HG02938 (cell line): ENCODE data around the gene CABLES1.
"Not testable (repeated sequence)": the region's sequence is repeated elsewhere in the genome, so short reads cannot be mapped to it uniquely, and the experiment has no call there.

ENCODE experiments used
- ATAC-seq: cut with Tn5 transposase; IDR thresholded peaks from one replicate; pipeline ENCODE4 v1.9.1; 2021; ENCODE audit warnings: mild to moderate bottlenecking, moderate library complexity; ENCODE audit not compliant: unreplicated experiment

Gene CABLES1

DNA sequence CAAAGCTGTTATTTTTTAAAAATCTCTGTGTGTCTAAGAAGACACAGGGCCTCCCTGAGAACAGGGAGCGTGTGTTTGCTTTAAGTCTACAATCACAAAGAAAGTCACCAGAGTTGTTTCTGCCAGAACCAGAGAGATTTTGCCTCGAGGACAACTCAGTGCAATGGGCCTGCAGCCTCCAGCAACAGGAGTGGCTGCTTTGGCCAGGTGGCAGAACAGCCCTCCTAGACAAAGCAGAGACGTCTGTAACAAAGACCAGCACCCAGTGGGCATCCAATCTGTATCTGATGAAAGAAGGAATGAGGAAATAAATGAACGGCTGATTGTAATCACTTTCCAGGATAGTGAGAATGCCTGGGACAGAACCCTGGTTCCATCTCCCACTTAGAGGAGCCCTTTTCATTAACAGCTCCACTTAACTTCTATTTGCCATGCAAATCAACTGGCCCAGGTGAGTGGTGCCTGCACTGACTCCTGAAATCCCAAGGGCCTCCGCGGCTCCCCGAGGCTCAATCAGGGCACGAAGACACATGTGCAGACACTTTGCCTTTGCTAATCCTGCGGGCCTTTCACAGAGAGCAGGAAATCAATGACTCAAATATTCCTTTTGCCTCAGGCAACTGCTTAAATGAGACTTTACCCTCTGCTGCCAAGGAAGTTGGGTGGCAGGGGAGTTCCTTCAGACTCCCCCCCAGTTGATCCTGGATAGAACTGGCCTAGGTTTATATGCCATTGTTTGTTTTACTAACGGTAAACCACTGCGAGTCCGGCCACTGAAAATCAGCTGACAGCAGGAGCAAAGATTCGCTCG is 146.5 kb downstream of the CABLES1 start:
- ATAC-seq: no peak

GRCh38 chr18:23282437-23282781 is 147.1 kb downstream of the CABLES1 start:
- ATAC-seq: no peak

GRCh38 chr18:23283916-23284430 is 148.7 kb downstream of the CABLES1 start:
- peak; percentile 92 for ATAC-seq

- ATAC-seq: no peak
Observed at GRCh38 chr18:23284629-23285028, 149.3 kb downstream of the CABLES1 start.

- not testable (repeated sequence) for ATAC-seq
Observed at GRCh38 chr18:23285581-23285980, 150.3 kb downstream of the CABLES1 start.

- no peak for ATAC-seq
Observed at GRCh38 chr18:23291456-23292205, 156.3 kb downstream of the CABLES1 start.

GRCh38 chr18:23300231-23300805 is 165.0 kb downstream of the CABLES1 start:
- ATAC-seq: no peak

GRCh38 chr18:23301972-23302371 is 166.7 kb downstream of the CABLES1 start:
- ATAC-seq: no peak

GRCh38 chr18:23302511-23302850 is 167.2 kb downstream of the CABLES1 start:
- no peak for ATAC-seq

DNA sequence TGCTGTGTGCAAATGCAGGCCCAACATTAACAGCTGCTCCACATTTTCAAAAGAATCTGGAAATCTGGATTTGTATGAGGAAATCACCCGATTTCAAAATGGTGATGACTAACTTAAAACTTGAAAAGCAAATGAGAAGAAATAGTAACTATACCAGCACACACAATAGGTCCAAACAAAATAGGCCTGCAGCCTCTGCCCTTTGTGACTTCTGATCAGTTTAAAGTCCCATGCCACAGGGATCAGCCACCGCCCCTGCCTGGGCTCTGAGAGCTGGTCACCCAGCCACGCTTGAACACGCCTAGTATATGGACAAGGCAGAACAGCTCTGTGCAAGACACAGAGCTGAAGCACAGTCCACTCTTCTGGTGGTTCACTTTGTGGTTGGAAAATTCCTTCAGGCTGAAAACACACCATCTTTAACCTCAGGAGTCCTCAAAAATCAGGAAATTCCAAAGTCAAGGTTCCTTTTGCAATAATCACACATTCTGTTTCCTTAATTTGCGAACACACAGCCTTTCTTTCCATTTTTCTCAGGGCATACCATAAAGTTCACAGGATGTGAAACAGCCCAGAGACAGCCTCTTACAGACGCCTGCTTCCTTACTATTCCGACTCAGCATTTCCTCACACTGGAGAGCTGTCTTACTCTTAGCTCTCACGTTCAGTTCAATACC is 167.7 kb downstream of the CABLES1 start:
- no peak for ATAC-seq

DNA sequence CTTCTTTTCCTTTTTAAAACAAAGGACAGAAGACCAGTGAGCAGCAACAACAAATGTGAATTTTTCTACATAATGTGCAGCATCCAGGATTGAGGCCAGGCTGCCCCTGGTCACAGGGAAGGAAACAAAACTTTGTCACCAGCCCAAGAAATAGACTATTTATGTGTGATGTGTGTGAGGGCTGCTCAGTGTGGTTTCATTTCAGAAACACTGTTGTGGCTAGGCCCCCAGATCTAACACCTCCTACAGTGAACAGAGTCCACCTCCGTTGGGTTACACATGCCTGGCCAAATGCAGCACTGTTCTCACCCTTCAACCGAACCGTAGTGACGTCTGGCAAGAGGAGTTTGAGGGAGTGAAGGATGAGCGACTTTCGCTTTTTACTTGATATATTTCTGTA is 171.5 kb downstream of the CABLES1 start:
- ATAC-seq: peak; percentile 88

GRCh38 chr18:23307567-23308295 is 172.4 kb downstream of the CABLES1 start:
- ATAC-seq: no peak
